ENCODE data around the gene PCNX1. TPM values are rescaled to one million over a fixed set of nuclear protein-coding genes. Genes with fewer than 3 reads are reported as not detected.

PCNX1 gene
- total RNA-seq, 1 donor from 2014 or later, result 73.3 TPM

GRCh38 chr14:71076462-71077092 is 169.3 kb downstream of the PCNX1 start:
- DNase-seq (ENCODE audit: low spot score), result no peak

GRCh38 chr14:71078500-71078899 is 171.2 kb downstream of the PCNX1 start:
- DNase-seq (ENCODE audit: low spot score), result no peak

- no peak for DNase-seq (ENCODE audit: low spot score)
These were observed 179.3 kb downstream of the PCNX1 start for GRCh38 chr14:71086567-71086966.

- DNase-seq (ENCODE audit: low spot score), result no peak
These were observed 182.7 kb downstream of the PCNX1 start for GRCh38 chr14:71089971-71090370.

GRCh38 chr14:71094722-71095121 is 187.5 kb downstream of the PCNX1 start:
- DNase-seq (ENCODE audit: low spot score), result no peak

GRCh38 chr14:71096947-71097346 is 189.7 kb downstream of the PCNX1 start:
- DNase-seq (ENCODE audit: low spot score), result no peak

- no peak for DNase-seq (ENCODE audit: low spot score)
These were observed 196.6 kb downstream of the PCNX1 start for GRCh38 chr14:71103662-71104484.

- DNase-seq (ENCODE audit: low spot score), result no peak
These were observed 197.9 kb downstream of the PCNX1 start for GRCh38 chr14:71105177-71105576.

GRCh38 chr14:71107921-71108320 is 200.7 kb downstream of the PCNX1 start:
- DNase-seq (ENCODE audit: low spot score), result no peak

GRCh38 chr14:71108398-71109119 is 201.3 kb downstream of the PCNX1 start:
- no peak for DNase-seq (ENCODE audit: low spot score)

- no peak for DNase-seq (ENCODE audit: low spot score)
These were observed 206.1 kb downstream of the PCNX1 start for GRCh38 chr14:71113376-71113775.

GRCh38 chr14:71114565-71114964 is 207.3 kb downstream of the PCNX1 start:
- no peak for DNase-seq (ENCODE audit: low spot score)

GRCh38 chr14:71115306-71115705 is 208.0 kb downstream of the PCNX1 start:
- DNase-seq (ENCODE audit: low spot score), result no peak

- no peak for DNase-seq (ENCODE audit: low spot score)
These were observed 208.7 kb downstream of the PCNX1 start for GRCh38 chr14:71115821-71116567.

- DNase-seq (ENCODE audit: low spot score), result no peak
These were observed 209.4 kb downstream of the PCNX1 start for GRCh38 chr14:71116568-71117122.

GRCh38 chr14:71117839-71118743 is 210.8 kb downstream of the PCNX1 start:
- DNase-seq (ENCODE audit: low spot score), result no peak

- DNase-seq (ENCODE audit: low spot score), result no peak
These were observed 211.8 kb downstream of the PCNX1 start for GRCh38 chr14:71119075-71119474.

- DNase-seq (ENCODE audit: low spot score), result no peak
These were observed 212.6 kb downstream of the PCNX1 start for GRCh38 chr14:71119832-71120231.

- DNase-seq (ENCODE audit: low spot score), result no peak
These were observed 213.7 kb downstream of the PCNX1 start for GRCh38 chr14:71121001-71121400.

- DNase-seq (ENCODE audit: low spot score), result no peak
These were observed 214.5 kb downstream of the PCNX1 start for GRCh38 chr14:71121711-71122110.

Data from ureter (tissue), 1 donor.